Measurements from ENCODE around the gene CCDC183. TPM values are rescaled to one million over a fixed set of nuclear protein-coding genes. Genes with fewer than 3 reads are reported as not detected.
"Not testable (repeated sequence)": the region's sequence is repeated elsewhere in the genome, so short reads cannot be mapped to it uniquely, and the experiment has no call there.

The CCDC183 gene
- polyA plus RNA-seq, 2 donors = 0.32 to 1.1 TPM

DNA sequence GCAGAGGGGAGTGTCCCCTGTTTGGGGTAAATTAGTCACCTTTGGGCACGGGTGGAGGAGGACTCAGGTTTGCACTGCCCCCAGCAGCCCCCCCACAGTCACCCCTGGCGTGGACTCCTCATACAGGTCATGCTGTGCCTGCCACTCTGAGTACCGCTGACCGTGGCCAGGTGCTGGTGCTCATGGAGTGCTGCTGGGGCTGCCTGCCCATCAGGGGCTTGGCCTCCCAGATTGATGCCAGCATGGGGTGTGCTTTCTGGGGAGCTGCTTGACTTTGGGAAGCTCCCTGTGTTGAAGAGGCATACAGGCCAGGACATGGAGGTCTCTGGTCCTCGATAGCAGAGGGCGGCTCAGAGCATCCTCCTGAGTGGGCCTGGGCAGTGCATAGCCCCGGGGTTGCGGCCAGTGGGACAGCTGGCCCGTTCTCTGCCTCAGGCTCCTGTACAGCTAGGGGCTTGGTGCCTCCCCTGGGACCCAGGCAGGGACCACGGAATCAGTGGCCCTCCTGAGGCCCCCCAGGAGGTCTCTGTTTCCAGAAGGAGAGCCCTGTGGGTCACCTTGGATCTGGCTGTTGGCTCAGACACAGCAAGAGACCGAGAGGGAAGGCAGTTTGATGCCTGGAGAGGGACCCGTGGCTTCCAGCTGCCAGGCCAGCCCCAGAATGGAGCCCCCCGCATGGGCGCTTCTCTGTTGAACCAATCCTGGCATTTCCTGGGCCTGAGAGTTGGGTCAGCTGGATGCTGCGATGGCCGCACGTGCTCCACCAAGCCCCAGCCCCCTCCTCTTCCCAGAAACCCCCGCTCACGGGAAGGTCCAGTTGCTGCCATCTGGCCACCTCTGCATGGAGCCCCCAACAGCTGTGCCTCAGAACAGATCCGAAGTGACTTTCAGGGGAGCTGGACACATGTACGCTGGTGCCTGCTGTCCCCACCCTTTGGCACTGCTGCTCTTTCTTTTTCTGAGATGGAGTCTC lies 40.1 kb downstream of the CCDC183 start:
- Histone ChIP-seq H3K4me1 (ENCODE audit: control insufficient read depth in 2 of 2, insufficient read depth in 2 of 2, low read length in 1 of 2) (peaks cover 0 to 2% of the 10 kb centered on the region in 2 donors), H3K27ac (ENCODE audit: low read depth in 2 of 2, low read length in 1 of 2) (no peak overlapping the region), H3K9me3 (ENCODE audit: control insufficient read depth in 2 of 2, insufficient read depth in 1 of 2, low read depth in 1 of 2, low read length in 1 of 2) (no peaks in the 10 kb centered on the region), H3K27me3 (ENCODE audit: control insufficient read depth in 1 of 2, insufficient read depth in 2 of 2, low read length in 2 of 2) (no peaks in the 10 kb centered on the region), H3K4me3 (ENCODE audit: low read depth in 1 of 2, low read length in 2 of 2) (no peak overlapping the region), H3K36me3 (ENCODE audit: control insufficient read depth in 2 of 2, insufficient read depth in 2 of 2, low read length in 1 of 2) (peaks cover 0 to 40% of the 10 kb centered on the region in 2 donors)
- 87 to 94% methylated on average over 20 to 21 of the region's 21 CpGs for WGBS, 2 donors

DNA sequence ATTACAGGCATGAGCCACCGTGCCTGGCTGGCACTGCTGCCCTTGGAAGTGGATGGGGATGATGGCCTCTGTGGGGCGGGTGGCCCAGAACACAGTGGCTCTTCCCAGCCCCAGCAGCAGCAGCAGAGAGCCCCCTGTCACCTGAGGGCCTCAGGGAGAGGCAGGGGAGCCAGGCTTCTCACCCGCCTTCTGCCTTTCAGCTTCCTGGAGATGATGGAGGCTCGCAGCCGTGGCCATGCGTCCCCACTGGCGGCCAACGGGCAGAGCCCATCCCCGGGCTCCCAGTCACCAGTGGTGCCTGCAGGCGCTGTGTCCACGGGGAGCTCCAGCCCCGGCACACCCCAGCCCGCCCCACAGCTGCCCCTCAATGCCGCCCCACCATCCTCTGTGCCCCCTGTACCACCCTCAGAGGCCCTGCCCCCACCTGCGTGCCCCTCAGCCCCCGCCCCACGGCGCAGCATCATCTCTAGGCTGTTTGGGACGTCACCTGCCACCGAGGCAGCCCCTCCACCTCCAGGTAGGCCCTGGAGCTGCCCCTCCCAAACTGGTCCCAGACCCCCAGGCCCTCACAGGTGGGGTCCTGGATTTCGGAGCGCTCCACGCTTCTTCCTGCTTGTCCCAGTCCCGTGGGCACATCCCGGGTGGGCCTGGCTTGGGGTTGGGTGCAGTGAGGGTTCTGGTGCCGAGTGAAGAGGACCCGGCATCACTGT lies 41.2 kb downstream of the CCDC183 start:
- Histone ChIP-seq H3K27me3 (ENCODE audit: control insufficient read depth in 1 of 2, insufficient read depth in 2 of 2, low read length in 2 of 2) (no peaks in the 10 kb centered on the region), H3K4me3 (ENCODE audit: low read depth in 1 of 2, low read length in 2 of 2) (no peak overlapping the region), H3K27ac (ENCODE audit: low read depth in 2 of 2, low read length in 1 of 2) (no peak overlapping the region), H3K4me1 (ENCODE audit: control insufficient read depth in 2 of 2, insufficient read depth in 2 of 2, low read length in 1 of 2) (peaks cover 0 to 8% of the 10 kb centered on the region in 2 donors), H3K9me3 (ENCODE audit: control insufficient read depth in 2 of 2, insufficient read depth in 1 of 2, low read depth in 1 of 2, low read length in 1 of 2) (no peaks in the 10 kb centered on the region), H3K36me3 (ENCODE audit: control insufficient read depth in 2 of 2, insufficient read depth in 2 of 2, low read length in 1 of 2) (peaks cover 0 to 29% of the 10 kb centered on the region in 2 donors)
- 88 to 92% methylated on average over 21 to 27 of the region's 27 CpGs for WGBS, 2 donors

DNA sequence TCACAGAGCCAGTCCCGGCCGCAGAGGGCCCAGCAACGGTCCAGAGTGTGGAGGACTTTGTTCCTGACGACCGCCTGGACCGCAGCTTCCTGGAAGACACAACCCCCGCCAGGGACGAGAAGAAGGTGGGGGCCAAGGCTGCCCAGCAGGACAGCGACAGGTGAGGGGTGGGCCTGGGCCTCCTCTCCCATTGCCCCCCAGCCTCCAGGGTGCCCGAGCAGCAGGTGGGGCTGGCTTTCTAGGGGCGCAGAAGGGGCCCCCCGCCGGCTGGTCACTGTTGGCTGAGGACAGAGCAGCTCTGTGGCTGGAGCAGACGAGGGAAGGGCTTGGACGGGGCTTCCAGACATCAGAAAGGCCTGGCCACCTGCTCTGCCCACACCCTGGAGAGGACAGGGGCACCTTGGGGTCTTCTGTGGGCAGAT lies 41.7 kb downstream of the CCDC183 start:
- H3K9me3 ChIP-seq (ENCODE audit: control insufficient read depth in 2 of 2, insufficient read depth in 1 of 2, low read depth in 1 of 2, low read length in 1 of 2); H3K27ac ChIP-seq (ENCODE audit: low read depth in 2 of 2, low read length in 1 of 2); H3K27me3 ChIP-seq (ENCODE audit: control insufficient read depth in 1 of 2, insufficient read depth in 2 of 2, low read length in 2 of 2); H3K4me3 ChIP-seq (ENCODE audit: low read depth in 1 of 2, low read length in 2 of 2): not testable (repeated sequence)
- Histone ChIP-seq H3K36me3 (ENCODE audit: control insufficient read depth in 2 of 2, insufficient read depth in 2 of 2, low read length in 1 of 2) (peaks cover 0 to 25% of the 10 kb centered on the region in 2 donors), H3K4me1 (ENCODE audit: control insufficient read depth in 2 of 2, insufficient read depth in 2 of 2, low read length in 1 of 2) (peaks cover 0 to 11% of the 10 kb centered on the region in 2 donors)
- 93 to 94% methylated on average over 15 of the region's 15 CpGs for WGBS, 2 donors

DNA sequence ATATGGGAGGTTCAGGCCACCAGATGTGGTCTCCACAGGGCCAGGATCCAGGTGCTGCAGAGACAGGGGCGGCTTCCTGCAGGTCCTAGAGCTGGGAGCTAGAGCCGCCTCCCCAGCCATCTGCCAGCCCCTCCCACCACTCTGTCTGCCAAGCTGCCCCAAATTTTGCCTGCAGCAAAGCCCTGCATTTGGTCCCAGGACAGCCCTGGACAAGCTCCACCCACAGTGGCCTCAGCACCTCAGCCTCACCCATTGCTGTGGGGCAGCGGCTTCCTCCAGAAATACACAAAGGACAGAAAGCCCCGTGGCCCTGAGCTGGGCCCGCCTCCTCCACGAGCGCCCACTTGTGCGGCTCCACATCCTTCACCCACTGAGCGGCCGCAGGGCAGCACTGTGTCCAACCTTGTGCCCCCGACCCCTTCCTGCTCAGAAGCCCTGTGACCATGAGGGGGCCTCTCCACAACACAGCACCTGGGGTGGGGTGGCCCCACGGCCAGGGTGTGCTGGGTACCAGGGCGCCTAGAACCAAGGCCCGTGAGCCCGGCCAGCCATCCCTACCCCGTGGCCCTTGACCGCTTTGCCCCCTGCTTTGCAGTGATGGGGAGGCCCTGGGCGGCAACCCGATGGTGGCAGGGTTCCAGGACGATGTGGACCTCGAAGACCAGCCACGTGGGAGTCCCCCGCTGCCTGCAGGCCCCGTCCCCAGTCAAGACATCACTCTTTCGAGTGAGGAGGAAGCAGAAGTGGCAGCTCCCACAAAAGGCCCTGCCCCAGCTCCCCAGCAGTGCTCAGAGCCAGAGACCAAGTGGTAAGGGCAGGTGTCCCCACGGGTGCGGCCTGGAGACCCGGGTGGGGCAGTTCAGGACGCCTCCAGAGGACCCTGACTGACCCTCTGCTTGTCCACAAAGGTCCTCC lies 42.4 kb downstream of the CCDC183 start:
- WGBS, 2 donors = 80 to 84% methylated on average over 29 of the region's 29 CpGs
- Histone ChIP-seq H3K27ac (ENCODE audit: low read depth in 2 of 2, low read length in 1 of 2) (no peak overlapping the region), H3K4me1 (ENCODE audit: control insufficient read depth in 2 of 2, insufficient read depth in 2 of 2, low read length in 1 of 2) (peaks cover 0 to 15% of the 10 kb centered on the region in 2 donors), H3K4me3 (ENCODE audit: low read depth in 1 of 2, low read length in 2 of 2) (no peak overlapping the region), H3K27me3 (ENCODE audit: control insufficient read depth in 1 of 2, insufficient read depth in 2 of 2, low read length in 2 of 2) (no peaks in the 10 kb centered on the region), H3K36me3 (ENCODE audit: control insufficient read depth in 2 of 2, insufficient read depth in 2 of 2, low read length in 1 of 2) (peaks cover 0 to 25% of the 10 kb centered on the region in 2 donors), H3K9me3 (ENCODE audit: control insufficient read depth in 2 of 2, insufficient read depth in 1 of 2, low read depth in 1 of 2, low read length in 1 of 2) (no peaks in the 10 kb centered on the region)

DNA sequence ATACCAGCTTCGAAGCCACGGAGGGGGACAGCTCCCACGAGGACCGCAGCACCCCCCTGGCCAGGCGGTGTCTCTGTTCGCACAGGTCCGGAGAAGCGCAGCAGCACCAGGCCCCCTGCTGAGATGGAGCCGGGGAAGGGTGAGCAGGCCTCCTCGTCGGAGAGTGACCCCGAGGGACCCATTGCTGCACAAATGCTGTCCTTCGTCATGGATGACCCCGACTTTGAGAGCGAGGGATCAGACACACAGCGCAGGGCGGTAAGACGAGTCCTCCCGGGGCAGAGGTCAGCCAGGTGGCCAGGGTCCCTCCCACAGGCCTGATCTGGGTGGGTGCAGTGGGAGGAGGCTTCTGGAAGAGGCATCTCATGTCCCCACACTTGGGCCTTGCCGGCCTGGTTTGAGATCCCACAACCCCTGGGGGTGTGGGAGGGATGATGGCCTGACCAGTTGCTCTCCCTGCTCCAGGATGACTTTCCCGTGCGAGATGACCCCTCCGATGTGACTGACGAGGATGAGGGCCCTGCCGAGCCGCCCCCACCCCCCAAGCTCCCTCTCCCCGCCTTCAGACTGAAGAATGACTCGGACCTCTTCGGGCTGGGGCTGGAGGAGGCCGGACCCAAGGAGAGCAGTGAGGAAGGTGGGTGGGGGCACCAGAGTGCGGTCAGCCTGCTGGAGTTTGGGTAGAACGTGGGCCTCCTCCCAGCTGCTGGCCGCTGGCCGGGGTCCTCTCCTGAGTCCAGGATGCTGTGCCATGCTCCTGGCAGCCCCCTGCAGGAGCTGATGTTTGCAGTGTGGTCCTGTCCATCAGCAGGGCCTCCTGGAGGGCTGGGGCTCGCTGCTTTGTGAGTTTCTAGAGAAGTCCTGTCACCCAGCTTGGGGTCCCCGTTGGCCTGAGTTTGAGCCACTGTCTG lies 43.3 kb downstream of the CCDC183 start:
- WGBS, 2 donors = 87 to 89% methylated on average over 36 of the region's 36 CpGs
- H3K36me3 ChIP-seq (ENCODE audit: control insufficient read depth in 2 of 2, insufficient read depth in 2 of 2, low read length in 1 of 2) = peaks cover 0 to 22% of the 10 kb centered on the region in 2 donors
- no peaks in the 10 kb centered on the region for H3K9me3 ChIP-seq (ENCODE audit: control insufficient read depth in 2 of 2, insufficient read depth in 1 of 2, low read depth in 1 of 2, low read length in 1 of 2)
- H3K4me3 ChIP-seq (ENCODE audit: low read depth in 1 of 2, low read length in 2 of 2) = no peak overlapping the region
- no peak overlapping the region for H3K27ac ChIP-seq (ENCODE audit: low read depth in 2 of 2, low read length in 1 of 2)
- peaks cover 0 to 15% of the 10 kb centered on the region in 2 donors for H3K4me1 ChIP-seq (ENCODE audit: control insufficient read depth in 2 of 2, insufficient read depth in 2 of 2, low read length in 1 of 2)
- no peaks in the 10 kb centered on the region for H3K27me3 ChIP-seq (ENCODE audit: control insufficient read depth in 1 of 2, insufficient read depth in 2 of 2, low read length in 2 of 2)

DNA sequence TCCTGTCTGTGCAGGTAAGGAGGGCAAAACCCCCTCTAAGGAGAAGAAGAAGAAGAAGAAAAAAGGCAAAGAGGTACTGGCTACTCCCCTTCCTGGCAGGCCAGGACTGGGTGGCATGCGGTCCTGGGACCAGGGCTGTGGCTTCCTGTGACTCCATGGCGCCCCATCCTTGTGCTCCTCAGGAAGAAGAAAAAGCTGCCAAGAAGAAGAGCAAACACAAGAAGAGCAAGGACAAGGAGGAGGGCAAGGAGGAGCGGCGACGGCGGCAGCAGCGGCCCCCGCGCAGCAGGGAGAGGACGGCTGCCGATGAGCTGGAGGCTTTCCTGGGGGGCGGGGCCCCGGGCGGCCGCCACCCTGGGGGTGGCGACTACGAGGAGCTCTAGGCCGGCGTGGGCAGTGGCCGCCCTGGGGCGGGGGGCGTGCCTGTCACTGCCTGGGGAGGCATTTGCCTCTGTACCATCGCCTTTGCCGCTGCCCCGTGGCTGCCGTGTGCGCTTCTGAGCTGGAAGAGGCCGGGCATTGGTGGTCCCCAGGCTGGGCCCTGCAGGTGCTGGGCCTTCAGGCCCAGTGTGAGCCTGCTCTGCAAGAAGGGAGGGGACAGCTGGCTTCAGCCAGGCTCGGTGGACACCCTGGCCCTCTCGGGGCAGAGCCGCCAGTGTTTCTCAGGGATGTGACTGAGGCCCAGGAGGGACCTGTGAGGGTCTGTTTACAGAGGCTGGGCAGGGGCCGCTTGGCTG lies 44.2 kb downstream of the CCDC183 start:
- no peak overlapping the region for H3K27ac ChIP-seq (ENCODE audit: low read depth in 2 of 2, low read length in 1 of 2)
- peaks cover 0 to 17% of the 10 kb centered on the region in 2 donors for H3K4me1 ChIP-seq (ENCODE audit: control insufficient read depth in 2 of 2, insufficient read depth in 2 of 2, low read length in 1 of 2)
- H3K27me3 ChIP-seq (ENCODE audit: control insufficient read depth in 1 of 2, insufficient read depth in 2 of 2, low read length in 2 of 2) = no peaks in the 10 kb centered on the region
- H3K9me3 ChIP-seq (ENCODE audit: control insufficient read depth in 2 of 2, insufficient read depth in 1 of 2, low read depth in 1 of 2, low read length in 1 of 2) = peaks cover 0 to 2% of the 10 kb centered on the region in 2 donors
- H3K4me3 ChIP-seq (ENCODE audit: low read depth in 1 of 2, low read length in 2 of 2) = no peak overlapping the region
- 66 to 71% methylated on average over 26 to 32 of the region's 32 CpGs for WGBS, 2 donors
- H3K36me3 ChIP-seq (ENCODE audit: control insufficient read depth in 2 of 2, insufficient read depth in 2 of 2, low read length in 1 of 2) = peaks cover 0 to 22% of the 10 kb centered on the region in 2 donors

DNA sequence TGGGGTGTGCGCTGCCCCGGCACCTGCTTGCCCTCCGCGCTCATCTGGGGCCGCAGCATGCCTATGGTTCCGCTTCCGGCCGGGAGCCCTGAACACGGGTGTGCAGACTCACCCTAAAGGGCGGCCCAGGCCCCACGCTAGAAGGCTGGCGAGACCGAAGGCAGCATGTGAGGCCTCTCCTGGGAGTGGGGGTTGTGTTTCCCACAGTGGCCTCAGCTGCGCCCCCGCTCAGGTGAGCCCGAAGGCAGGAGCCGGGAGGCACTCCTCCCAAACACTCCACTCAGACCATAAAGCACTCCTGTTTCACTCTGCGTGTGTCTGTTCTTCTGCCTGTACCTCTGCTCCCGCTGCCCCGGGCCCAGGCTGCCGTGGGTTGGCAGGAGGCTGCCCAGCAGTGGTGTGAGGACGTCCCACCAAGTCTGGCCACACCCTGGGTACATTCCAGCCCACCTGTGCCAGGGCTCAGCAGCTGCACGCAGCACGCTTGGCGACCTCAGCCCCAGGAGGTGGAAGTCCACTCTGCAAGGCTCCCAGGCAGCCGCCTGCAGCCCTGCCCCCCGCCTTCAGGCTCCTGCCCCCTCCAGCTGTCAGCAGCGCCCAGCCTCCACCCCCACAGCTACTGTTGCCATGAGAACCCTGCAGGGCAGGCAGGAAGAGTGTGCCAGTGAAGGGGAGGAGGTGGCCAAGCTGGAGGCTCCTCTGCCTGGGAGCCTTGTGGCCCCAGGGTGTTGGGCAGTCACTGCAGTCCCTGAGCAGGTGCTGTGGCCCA lies 44.9 kb downstream of the CCDC183 start:
- Histone ChIP-seq H3K4me3 (ENCODE audit: low read depth in 1 of 2, low read length in 2 of 2) (no peak overlapping the region), H3K36me3 (ENCODE audit: control insufficient read depth in 2 of 2, insufficient read depth in 2 of 2, low read length in 1 of 2) (peaks cover 0 to 16% of the 10 kb centered on the region in 2 donors), H3K27ac (ENCODE audit: low read depth in 2 of 2, low read length in 1 of 2) (no peak overlapping the region), H3K27me3 (ENCODE audit: control insufficient read depth in 1 of 2, insufficient read depth in 2 of 2, low read length in 2 of 2) (no peaks in the 10 kb centered on the region), H3K4me1 (ENCODE audit: control insufficient read depth in 2 of 2, insufficient read depth in 2 of 2, low read length in 1 of 2) (peaks cover 0 to 22% of the 10 kb centered on the region in 2 donors), H3K9me3 (ENCODE audit: control insufficient read depth in 2 of 2, insufficient read depth in 1 of 2, low read depth in 1 of 2, low read length in 1 of 2) (peaks cover 0 to 3% of the 10 kb centered on the region in 2 donors)
- 57% methylated on average over 25 to 28 of the region's 28 CpGs for WGBS, 2 donors
